ENCODE data around the gene CDC14A. TPM values are rescaled to one million over a fixed set of nuclear protein-coding genes. Genes with fewer than 3 reads are reported as not detected.
"Not testable (repeated sequence)": the region's sequence is repeated elsewhere in the genome, so short reads cannot be mapped to it uniquely, and the experiment has no call there.

The CDC14A gene
- total and polyA plus RNA-seq, 12 donors: 1.4 to 4.0 (median 3.1) TPM

- DNase-seq: no peak
- no peak for ATAC-seq
- intact Hi-C loops (cut with DNase I): no loop called here
- Histone ChIP-seq H3K4me3 (no peak overlapping the region), H3K27ac (no peak overlapping the region), H3K9me3 (no peaks in the 10 kb centered on the region), H3K27me3 (no peaks in the 10 kb centered on the region), H3K4me1 (peaks cover 0 to 7% (median 3%) of the 10 kb centered on the region in 9 donors), H3K36me3 (no peaks in the 10 kb centered on the region)
- TF ChIP-seq CTCF (IDR thresholded peaks at IDR 0.05): no peak
- 71 to 77% methylated on average over 1 of the region's 1 CpG for WGBS, 2 donors
Measured at GRCh38 chr1:100328133-100328532, 24.2 kb upstream of the CDC14A start.

- WGBS, 2 donors: 57 to 60% methylated on average over 2 of the region's 2 CpGs
- not testable (repeated sequence) for ATAC-seq
Measured at GRCh38 chr1:100331146-100331545, 21.2 kb upstream of the CDC14A start.

GRCh38 chr1:100332331-100332730 is 20.0 kb upstream of the CDC14A start:
- H3K4me1 ChIP-seq: no peaks in the 10 kb centered on the region
- no peak for ATAC-seq
- peaks cover 0 to 5% (median 0%) of the 10 kb centered on the region in 7 donors for H3K27me3 ChIP-seq
- TF ChIP-seq CTCF (IDR thresholded peaks at IDR 0.05): no peak
- no peaks in the 10 kb centered on the region for H3K36me3 ChIP-seq
- WGBS, 2 donors: 90 to 95% methylated on average over 9 of the region's 9 CpGs
- DNase-seq: no peak
- H3K4me3 ChIP-seq: no peak overlapping the region
- H3K9me3 ChIP-seq: no peaks in the 10 kb centered on the region
- intact Hi-C loops (cut with DNase I): no loop called here
- H3K27ac ChIP-seq: no peak overlapping the region

More at GRCh38 chr1:100331146-100331545, 21.2 kb upstream of the CDC14A start:
- H3K4me3 ChIP-seq; H3K9me3 ChIP-seq; H3K27me3 ChIP-seq; H3K36me3 ChIP-seq; H3K4me1 ChIP-seq; H3K27ac ChIP-seq; intact Hi-C loops (cut with DNase I); DNase-seq: not testable (repeated sequence)

GRCh38 chr1:100335436-100335835 is 16.9 kb upstream of the CDC14A start:
- Histone ChIP-seq H3K27ac (no peak overlapping the region), H3K4me3 (no peak overlapping the region), H3K4me1 (no peaks in the 10 kb centered on the region), H3K9me3 (no peaks in the 10 kb centered on the region), H3K27me3 (peaks cover 0 to 5% (median 0%) of the 10 kb centered on the region in 7 donors), H3K36me3 (no peaks in the 10 kb centered on the region)
- intact Hi-C loops (cut with DNase I): no loop called here
- no peak for DNase-seq
- 44 to 46% methylated on average over 1 of the region's 1 CpG for WGBS, 2 donors
- no peak for TF ChIP-seq CTCF (IDR thresholded peaks at IDR 0.05)
- ATAC-seq: no peak

- 89 to 93% methylated on average over 5 of the region's 5 CpGs for WGBS, 2 donors
- DNase-seq; H3K9me3 ChIP-seq; H3K4me1 ChIP-seq; H3K27me3 ChIP-seq; H3K36me3 ChIP-seq; intact Hi-C loops (cut with DNase I); ATAC-seq; H3K27ac ChIP-seq; H3K4me3 ChIP-seq: not testable (repeated sequence)
Measured at GRCh38 chr1:100337878-100338277, 14.4 kb upstream of the CDC14A start.

- ATAC-seq, DNase-seq, H3K36me3 ChIP-seq, H3K4me1 ChIP-seq, H3K27ac ChIP-seq, H3K27me3 ChIP-seq, H3K4me3 ChIP-seq, H3K9me3 ChIP-seq: not testable (repeated sequence)
- intact Hi-C loops (cut with DNase I): loop anchor here in 1 of 10 donors (10.0 kb wide), 1 partner anchor 115 kb away; no protein-coding TSS in a partner anchor
- 86 to 87% methylated on average over 6 of the region's 6 CpGs for WGBS, 2 donors
Measured at GRCh38 chr1:100339735-100340134, 12.6 kb upstream of the CDC14A start.

All from heart right ventricle (tissue), 16 donors.